LNCAP (cell line): ENCODE results near the gene ZDHHC21.

Experiments used
- CTCF ChIP-seq: fragments of 450-650 bp; IDR thresholded peaks from 2 replicates; pipeline ENCODE4 v1.5.1; 2017; ENCODE audit warnings: mild to moderate bottlenecking

ZDHHC21 gene

DNA sequence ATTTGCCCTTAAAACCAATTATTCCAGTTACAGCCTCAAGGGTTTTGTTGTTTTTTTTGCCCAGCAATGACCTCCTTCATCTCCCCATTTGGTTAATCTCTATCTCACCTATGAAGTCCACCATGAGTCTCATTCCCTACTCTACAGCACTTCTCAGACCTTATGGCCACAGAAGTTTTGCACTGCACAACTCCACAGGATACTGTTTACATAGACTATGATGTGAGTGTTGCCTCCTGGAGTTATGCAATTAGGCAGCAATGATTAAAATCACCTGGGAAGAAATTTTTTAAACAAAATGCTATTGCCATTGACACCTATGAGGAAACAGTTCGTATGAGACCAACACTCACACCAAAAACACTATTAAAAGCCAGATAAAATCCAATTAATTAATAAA, 39.7 kb downstream of the ZDHHC21 start:
- no peak for TF ChIP-seq CTCF

- TF ChIP-seq CTCF, result peak; percentile 82
Observed at GRCh38 chr9:14652729-14653377, 40.4 kb downstream of the ZDHHC21 start.

- no peak for TF ChIP-seq CTCF
Observed at GRCh38 chr9:14650596-14650995, 42.6 kb downstream of the ZDHHC21 start.

DNA sequence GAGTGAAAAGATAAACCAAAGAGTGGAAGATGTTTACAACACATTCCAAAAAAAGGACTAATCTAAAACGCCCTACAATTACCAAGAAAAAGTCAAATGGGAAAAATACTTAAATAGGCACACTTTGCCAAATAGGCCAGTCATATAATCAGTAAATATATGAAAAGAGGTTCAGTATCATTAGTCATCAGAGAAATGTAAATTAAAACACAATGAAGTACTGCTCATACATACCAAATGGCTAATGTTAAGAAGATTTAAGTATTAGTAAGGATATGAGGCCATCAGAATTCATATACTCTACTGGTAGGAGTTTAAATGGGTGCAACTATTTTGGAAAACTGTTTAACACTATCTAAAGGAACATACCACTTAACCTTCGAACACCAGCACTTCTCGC, 47.6 kb downstream of the ZDHHC21 start:
- TF ChIP-seq CTCF, result no peak

DNA sequence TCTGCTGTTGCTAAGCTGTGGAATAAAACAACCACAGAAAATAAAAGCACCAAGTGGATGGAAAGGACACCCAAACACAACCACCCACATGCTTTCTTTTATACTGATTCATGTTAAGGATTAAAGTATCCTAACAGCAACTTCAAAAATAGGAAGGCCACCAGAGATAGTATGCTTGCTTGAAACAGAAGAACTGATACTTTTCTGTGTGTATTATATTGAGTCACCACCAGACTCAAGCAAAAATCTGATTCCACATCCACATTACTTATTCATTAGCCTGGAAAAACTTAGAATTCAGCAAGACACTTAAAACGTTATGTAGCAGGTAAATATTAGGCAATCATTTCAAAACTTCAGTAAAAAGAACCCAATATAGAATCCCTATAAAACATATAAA, 52.3 kb downstream of the ZDHHC21 start:
- TF ChIP-seq CTCF, result no peak

GRCh38 chr9:14640294-14640693, 52.9 kb downstream of the ZDHHC21 start:
- no peak for TF ChIP-seq CTCF

GRCh38 chr9:14633906-14634565, 59.2 kb downstream of the ZDHHC21 start:
- TF ChIP-seq CTCF, result no peak
